Smooth muscle cell of the brain vasculature (primary cell): ENCODE measurements around the gene TMCC1.
"Not testable (repeated sequence)": the region's sequence is repeated elsewhere in the genome, so short reads cannot be mapped to it uniquely, and the experiment has no call there.

Experiments used
- DNase-seq: peaks from one replicate; pipeline ENCODE4 v3.0.0-alpha.2; 2012; ENCODE audit warnings: low read depth, low spot score

The TMCC1 gene

GRCh38 chr3:129727707-129728106, 165.8 kb downstream of the TMCC1 start:
- no peak for DNase-seq

GRCh38 chr3:129723558-129724324, 169.8 kb downstream of the TMCC1 start:
- peak; percentile 29 for DNase-seq

- no peak for DNase-seq
Observed at GRCh38 chr3:129722527-129722926, 171.0 kb downstream of the TMCC1 start.

GRCh38 chr3:129718201-129718600, 175.3 kb downstream of the TMCC1 start:
- DNase-seq: no peak

- DNase-seq: no peak
Observed at GRCh38 chr3:129715854-129716253, 177.7 kb downstream of the TMCC1 start.

GRCh38 chr3:129708328-129708861, 185.1 kb downstream of the TMCC1 start:
- DNase-seq: no peak

GRCh38 chr3:129705274-129705673, 188.2 kb downstream of the TMCC1 start:
- DNase-seq: no peak

- no peak for DNase-seq
Observed at GRCh38 chr3:129703913-129704312, 189.6 kb downstream of the TMCC1 start.

- DNase-seq: no peak
Observed at GRCh38 chr3:129702934-129703712, 190.4 kb downstream of the TMCC1 start.

- DNase-seq: no peak
Observed at GRCh38 chr3:129701161-129701560, 192.3 kb downstream of the TMCC1 start.

GRCh38 chr3:129699612-129700011, 193.9 kb downstream of the TMCC1 start:
- no peak for DNase-seq

- no peak for DNase-seq
Observed at GRCh38 chr3:129699199-129699598, 194.3 kb downstream of the TMCC1 start.

- no peak for DNase-seq
Observed at GRCh38 chr3:129697229-129697969, 196.1 kb downstream of the TMCC1 start.

GRCh38 chr3:129696430-129696829, 197.1 kb downstream of the TMCC1 start:
- not testable (repeated sequence) for DNase-seq

GRCh38 chr3:129695230-129695629, 198.3 kb downstream of the TMCC1 start:
- no peak for DNase-seq

- DNase-seq: no peak
Observed at GRCh38 chr3:129694228-129694627, 199.3 kb downstream of the TMCC1 start.

- no peak for DNase-seq
Observed at GRCh38 chr3:129692743-129693142, 200.8 kb downstream of the TMCC1 start.

- DNase-seq: no peak
Observed at GRCh38 chr3:129690963-129691362, 202.5 kb downstream of the TMCC1 start.

GRCh38 chr3:129690406-129690805, 203.1 kb downstream of the TMCC1 start:
- DNase-seq: no peak

GRCh38 chr3:129689036-129689435, 204.5 kb downstream of the TMCC1 start:
- DNase-seq: no peak

- peak; percentile 32 for DNase-seq
Observed at GRCh38 chr3:129688271-129688895, 205.1 kb downstream of the TMCC1 start.
